ENCODE data around the gene MED27. TPM values are rescaled to one million over a fixed set of nuclear protein-coding genes. Genes with fewer than 3 reads are reported as not detected.

MED27 gene
- total and polyA plus RNA-seq, 7 donors: 11.9 to 19.7 (median 15.6) TPM

GRCh38 chr9:131880833-131881583 lies 198.7 kb downstream of the MED27 start:
- DNase-seq: no peak
- Histone ChIP-seq H3K27me3 (no peaks in the 10 kb centered on the region), H3K9me3 (no peaks in the 10 kb centered on the region), H3K27ac (no peak overlapping the region), H3K4me3 (no peak overlapping the region), H3K36me3 (peaks cover 0 to 2% (median 0%) of the 10 kb centered on the region in 4 donors), H3K4me1 (no peaks in the 10 kb centered on the region)
- intact Hi-C loops (cut with DNase I): no loop called here
- TF ChIP-seq POLR2A (IDR thresholded peaks at IDR 0.05) (no peak), POLR2AphosphoS5 (IDR thresholded peaks at IDR 0.05) (no peak), CTCF (IDR thresholded peaks at IDR 0.05) (no peak), EP300 (IDR thresholded peaks at IDR 0.05) (no peak)
- 87 to 92% methylated on average over 4 of the region's 4 CpGs for WGBS, 2 donors

DNA sequence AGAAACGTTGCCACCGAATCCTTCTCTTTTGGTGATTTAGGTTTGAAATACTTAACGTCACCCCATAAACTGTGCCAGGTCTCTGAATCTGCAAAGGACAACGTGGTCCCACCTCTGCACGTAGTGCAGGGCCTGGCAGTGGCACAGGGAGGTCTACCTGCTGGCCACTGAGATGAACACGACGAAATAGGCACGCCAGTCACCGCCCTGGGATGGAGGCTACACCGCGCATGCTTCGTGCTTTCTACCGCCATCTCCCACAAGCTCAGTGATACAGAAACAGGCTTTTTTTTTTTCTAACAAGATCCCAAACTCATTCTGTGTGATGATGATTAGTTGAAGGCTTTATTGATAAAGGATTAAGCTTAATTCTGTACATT lies 199.8 kb downstream of the MED27 start:
- intact Hi-C loops (cut with DNase I): no loop called here
- H3K27ac ChIP-seq: no peak overlapping the region
- no peaks in the 10 kb centered on the region for H3K4me1 ChIP-seq
- WGBS, 2 donors: 97% methylated on average over 13 of the region's 13 CpGs
- no peaks in the 10 kb centered on the region for H3K9me3 ChIP-seq
- H3K36me3 ChIP-seq: peaks cover 0 to 2% (median 0%) of the 10 kb centered on the region in 4 donors
- TF ChIP-seq POLR2A (IDR thresholded peaks at IDR 0.05) (no peak), CTCF (IDR thresholded peaks at IDR 0.05) (no peak), POLR2AphosphoS5 (IDR thresholded peaks at IDR 0.05) (no peak), EP300 (IDR thresholded peaks at IDR 0.05) (no peak)
- DNase-seq: no peak
- H3K27me3 ChIP-seq: no peaks in the 10 kb centered on the region
- H3K4me3 ChIP-seq: no peak overlapping the region

DNA sequence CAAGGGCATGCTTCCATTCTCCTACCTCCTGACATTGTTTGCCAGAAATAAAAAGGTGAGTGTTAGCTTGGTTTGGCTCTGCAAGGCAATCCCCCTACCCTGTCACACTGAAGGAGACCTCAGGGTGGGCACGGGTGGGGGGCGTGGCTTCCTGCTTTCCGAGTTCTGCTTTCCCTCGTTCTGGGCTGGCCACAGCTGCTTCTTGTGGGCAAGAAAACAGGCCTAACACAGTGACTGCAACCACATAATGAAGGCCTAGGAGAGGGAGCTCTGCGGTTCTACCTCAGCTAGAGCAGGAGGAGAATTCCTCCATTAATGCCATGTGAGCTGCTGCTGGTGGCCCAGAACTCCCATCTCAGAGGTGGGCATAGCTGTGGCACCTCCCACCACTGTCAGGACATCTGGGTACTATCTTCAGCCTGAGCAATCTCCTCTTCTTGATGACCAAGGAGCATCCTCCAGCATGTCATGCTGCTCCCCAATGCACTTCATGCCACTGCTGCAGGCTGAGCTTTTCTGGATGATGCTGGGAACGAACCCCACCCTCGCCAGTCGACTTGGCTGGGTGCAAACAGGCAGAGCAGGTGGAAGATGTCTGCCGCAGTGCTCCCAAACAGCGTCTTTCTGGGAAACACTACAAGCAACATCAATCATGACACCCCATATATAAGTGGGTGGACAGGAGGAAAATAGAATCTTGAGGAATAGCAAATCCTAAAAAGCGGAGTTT lies 200.3 kb downstream of the MED27 start:
- WGBS, 2 donors: 74 to 93% methylated on average over 11 of the region's 11 CpGs
- no peak overlapping the region for H3K4me3 ChIP-seq
- no peak for DNase-seq
- H3K9me3 ChIP-seq: no peaks in the 10 kb centered on the region
- no peaks in the 10 kb centered on the region for H3K27me3 ChIP-seq
- peaks cover 0 to 2% (median 0%) of the 10 kb centered on the region in 4 donors for H3K36me3 ChIP-seq
- H3K4me1 ChIP-seq: no peaks in the 10 kb centered on the region
- TF ChIP-seq EP300 (IDR thresholded peaks at IDR 0.05): no peak
- TF ChIP-seq POLR2A (IDR thresholded peaks at IDR 0.05): no peak
- no peak for TF ChIP-seq POLR2AphosphoS5 (IDR thresholded peaks at IDR 0.05)
- no peak for TF ChIP-seq CTCF (IDR thresholded peaks at IDR 0.05)
- intact Hi-C loops (cut with DNase I): no loop called here
- no peak overlapping the region for H3K27ac ChIP-seq

- no peaks in the 10 kb centered on the region for H3K27me3 ChIP-seq
- no peak overlapping the region for H3K4me3 ChIP-seq
- H3K36me3 ChIP-seq: peaks cover 0 to 14% (median 0%) of the 10 kb centered on the region in 4 donors
- no peak for TF ChIP-seq POLR2A (IDR thresholded peaks at IDR 0.05)
- no peaks in the 10 kb centered on the region for H3K9me3 ChIP-seq
- H3K4me1 ChIP-seq: no peaks in the 10 kb centered on the region
- 97 to 98% methylated on average over 16 of the region's 16 CpGs for WGBS, 2 donors
- DNase-seq: no peak
- no peak overlapping the region for H3K27ac ChIP-seq
- intact Hi-C loops (cut with DNase I): no loop called here
Measured at GRCh38 chr9:131876486-131876885, 203.2 kb downstream of the MED27 start.

GRCh38 chr9:131875828-131876485 lies 203.7 kb downstream of the MED27 start:
- no peak for DNase-seq
- H3K4me3 ChIP-seq: no peak overlapping the region
- H3K9me3 ChIP-seq: no peaks in the 10 kb centered on the region
- 87 to 93% methylated on average over 17 of the region's 17 CpGs for WGBS, 2 donors
- TF ChIP-seq POLR2A (IDR thresholded peaks at IDR 0.05): no peak
- no peak for TF ChIP-seq POLR2AphosphoS5 (IDR thresholded peaks at IDR 0.05)
- no peaks in the 10 kb centered on the region for H3K27me3 ChIP-seq
- intact Hi-C loops (cut with DNase I): no loop called here
- H3K27ac ChIP-seq: no peak overlapping the region
- H3K4me1 ChIP-seq: no peaks in the 10 kb centered on the region
- H3K36me3 ChIP-seq: peaks cover 0 to 14% (median 0%) of the 10 kb centered on the region in 4 donors

Measured in sigmoid colon (tissue), 7 donors.